HepG2 (cell line): ENCODE results near the gene STYX. TPM values are rescaled to one million over a fixed set of nuclear protein-coding genes. Genes with fewer than 3 reads are reported as not detected.
A peak's percentile ranks its signal among the peaks of the same experiment; 100 is the strongest.

Source experiments
- ATAC-seq: fragments of 200-7000 bp; cut with Tn5 transposase; 3 replicates; pipeline ENCODE4 v1.9.1; 2020; ENCODE audit warnings: mild to moderate bottlenecking, moderate library complexity
- BruUV-seq: library from RNA; stranded (reverse); fragments of 400-500 nt; replicated peaks from 2 replicates; lab custom pipeline; 2021; lab: Mats Ljungman, UMichigan
- CTCF ChIA-PET: fragments of 300-600 bp; formaldehyde crosslinking; extraction: SDS; loops from one replicate; lab custom pipeline; 2021; ENCODE audit warnings: low total read pairs, inconsistent platforms, low intra/inter-chr PET ratio; lab: Yijun Ruan, JAX
- POLR2A ChIA-PET: fragments of 350-600 bp; sonication (Branson Sonifier 250); formaldehyde crosslinking; loops from one replicate; lab custom pipeline; 2020; ENCODE audit warnings: antibody characterized with exemption, inconsistent platforms; lab: Yijun Ruan, JAX
- DNase-seq: peaks from one replicate; pipeline ENCODE4 v3.0.0-alpha.2; 2015; ENCODE audit warnings: low spot score
- FAIRE-seq: peaks from 3 replicates; lab custom pipeline; 2011; peaks lifted over from hg19 to GRCh38; lab: Jason Lieb, UNC
- H2AFZ ChIP-seq: one replicate; pipeline ENCODE4 v1.6.1; 2011; ENCODE audit warnings: low read length, inconsistent platforms
- H3K27ac ChIP-seq: fragments of 300-600 bp; 3 replicates; pipeline ENCODE4 v1.8.0; 2011; ENCODE audit warnings: mixed run types, mild to moderate bottlenecking, mixed read lengths, low read length, inconsistent platforms; ENCODE audit not compliant: insufficient read depth; ENCODE audit errors: extremely low read length
- H3K27me3 ChIP-seq, 2 experiments: fragments of 200-600 bp in 1 of 2; 2 replicates in 1 of 2; 3 replicates in 1 of 2; pipeline versions ENCODE4 v1.6.0 to v1.8.0; 2011; ENCODE audit warnings: low read length in 2 of 2, mild to moderate bottlenecking in 2 of 2, moderate library complexity in 2 of 2, inconsistent platforms in 1 of 2; ENCODE audit not compliant: insufficient read depth in 2 of 2, control insufficient read depth in 1 of 2
- H3K36me3 ChIP-seq, 2 experiments: fragments of 200-600 bp in 1 of 2; replicated peaks in 1 of 2; 2 replicates in 1 of 2; 3 replicates in 1 of 2; pipeline versions ENCODE4 v1.5.1 to v1.8.0; 2011; ENCODE audit warnings: low read length in 2 of 2, inconsistent platforms in 1 of 2; ENCODE audit not compliant: insufficient read depth in 2 of 2, control insufficient read depth in 1 of 2
- H3K4me1 ChIP-seq: 2 replicates; pipeline ENCODE4 v1.5.1; 2012; ENCODE audit warnings: low read length, inconsistent platforms; ENCODE audit not compliant: insufficient read depth
- H3K4me2 ChIP-seq: 2 replicates; pipeline ENCODE4 v1.6.0; 2011; ENCODE audit warnings: low read depth, low read length, inconsistent platforms
- H3K4me3 ChIP-seq, 3 experiments: fragments of 200-600 bp in 1 of 3; sonication (generic), shearing (Covaris generic) in 1 of 3; replicated peaks in 1 of 3; 2 replicates each; pipeline ENCODE4 v1.5.1; 2011 to 2016; ENCODE audit warnings: low read length in 3 of 3, inconsistent platforms in 2 of 3, low read depth in 2 of 3, mild to moderate bottlenecking in 2 of 3, control low read depth in 1 of 3, mixed read lengths in 1 of 3; ENCODE audit not compliant: insufficient read depth in 1 of 3
- H3K79me2 ChIP-seq: one replicate; pipeline ENCODE4 v1.6.1; 2011; ENCODE audit warnings: low read length, inconsistent platforms; ENCODE audit not compliant: insufficient read depth
- H3K9ac ChIP-seq: 2 replicates; pipeline ENCODE4 v1.6.0; 2011; ENCODE audit warnings: mild to moderate bottlenecking, low read depth, low read length, inconsistent platforms; ENCODE audit not compliant: insufficient read depth
- H3K9me3 ChIP-seq: 2 replicates; pipeline ENCODE4 v1.5.1; 2012; ENCODE audit warnings: mild to moderate bottlenecking, low read length
- H4K20me1 ChIP-seq: 2 replicates; pipeline ENCODE4 v1.6.0; 2011; ENCODE audit warnings: inconsistent platforms, mild to moderate bottlenecking, low read length, moderate library complexity; ENCODE audit not compliant: insufficient read depth
- ATF7-NPFF ChIP-seq: sonication (generic); formaldehyde crosslinking; IDR thresholded peaks from 2 replicates; pipeline ENCODE4 v1.8.1; 2023; ENCODE audit warnings: mild to moderate bottlenecking, low read depth, missing genetic modification reagents, moderate library complexity
- SRSF1 ChIP-seq: fragments of 200-400 bp; formaldehyde crosslinking; optimal IDR thresholded peaks from 2 replicates; pipeline ENCODE3; 2017; ENCODE audit warnings: mild to moderate bottlenecking, low read depth, low read length, moderate library complexity
- ZNF367 ChIP-seq: sonication (generic); formaldehyde crosslinking; IDR thresholded peaks from 2 replicates; pipeline ENCODE4 v1.4.0; 2020; ENCODE audit warnings: missing genetic modification reagents, borderline replicate concordance
- ZNF879 ChIP-seq: sonication (generic); formaldehyde crosslinking; IDR thresholded peaks from 2 replicates; pipeline ENCODE4 v1.8.1; 2023; ENCODE audit warnings: missing genetic modification reagents
- ZNF883 ChIP-seq: sonication (generic); formaldehyde crosslinking; IDR thresholded peaks from 2 replicates; pipeline ENCODE4 v1.5.1; 2020; ENCODE audit warnings: mild to moderate bottlenecking, missing genetic modification reagents; ENCODE audit errors: not compliant biosample characterization
- WGBS: methylation state at CpG from one replicate; pipeline ENCODE4 v1.1.6; 2017; ENCODE audit warnings: low lambda C conversion rate; 5-methylcytosine and 5-hydroxymethylcytosine counted together
- in situ Hi-C: cut with HindIII; loops from 2 replicates; pipeline ENCODE4 v1.10.0; 2017; ENCODE audit warnings: low pct_unique_long_range_greater_than_20kb; ENCODE audit not compliant: extremely low pct_ligation_motif_present
- intact Hi-C: fragments of 100-400 bp; cut with micrococcal nuclease; formaldehyde crosslinking; loops from one replicate; pipeline ENCODE4 v1.10.0; 2022; ENCODE audit not compliant: unreplicated experiment
- polyA plus RNA-seq, 8 experiments: library from polyadenylated mRNA; depleted of rRNA in 3 of 8; stranded (reverse) in 7 of 8; unstranded in 1 of 8; fragments of >200 nt; fragmentation: Illumina TruSeq in 4 of 8; extraction: Trizol in 4 of 8; gene quantifications; 2 replicates each; pipeline versions ENCODE4 v1.2.1 to v1.2.3, GENCODE V29; 2011 to 2016; ENCODE audit warnings: low read depth in 4 of 8, missing spikeins in 1 of 8, mixed read lengths in 1 of 8; ENCODE audit not compliant: insufficient read depth in 1 of 8
- total RNA-seq, 5 experiments: library from RNA; depleted of rRNA; stranded (reverse); fragments of >200 nt; fragmentation: Illumina TruSeq; extraction: Trizol; gene quantifications; 2 replicates each; pipeline ENCODE4 v1.2.3, GENCODE V29; 2016; ENCODE audit warnings: low read depth in 1 of 5
- TF ChIP-seq, protein P1 (sequence below): sonication (generic); formaldehyde crosslinking; IDR thresholded peaks from 2 replicates; pipeline ENCODE4 v1.5.0; 2020; ENCODE audit warnings: mild to moderate bottlenecking, missing genetic modification reagents
- TF ChIP-seq, protein P2 (sequence below): sonication (generic); formaldehyde crosslinking; IDR thresholded peaks from 2 replicates; pipeline ENCODE4 v1.4.0; 2020; ENCODE audit warnings: missing genetic modification reagents, borderline replicate concordance
- TF ChIP-seq, protein P3 (sequence below): sonication (generic); formaldehyde crosslinking; IDR thresholded peaks from one replicate; pipeline ENCODE4 v1.5.1; 2020; ENCODE audit warnings: mild to moderate bottlenecking, missing genetic modification reagents; ENCODE audit errors: not compliant biosample characterization

STYX gene
- total and polyA plus RNA-seq, 2 of the 13 experiments (the other 11 are each of a cell fraction or from before 2014, with no cell fraction given) = 6.6 to 10.9 TPM

DNA sequence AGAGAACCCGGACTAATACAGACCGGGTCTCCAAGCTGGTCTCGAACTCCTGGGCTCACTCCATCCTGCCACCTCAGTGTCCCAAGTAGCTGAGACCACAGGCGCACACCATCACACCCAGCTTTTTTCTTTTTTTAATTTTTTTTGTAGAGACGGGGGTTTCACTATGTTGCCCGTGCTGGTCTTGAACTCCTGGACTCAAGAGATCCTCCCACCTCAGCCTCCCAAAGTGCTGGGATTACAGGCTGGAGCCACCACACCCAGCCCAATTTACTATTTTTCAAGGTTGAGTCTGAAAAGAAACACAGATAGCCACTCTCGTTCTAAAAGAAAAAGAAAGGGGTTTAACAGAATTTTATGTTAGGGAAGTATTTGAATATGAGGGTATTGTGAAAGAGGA, 36.4 kb upstream of the STYX start (continued):
- TF ChIP-seq, protein P1, sequence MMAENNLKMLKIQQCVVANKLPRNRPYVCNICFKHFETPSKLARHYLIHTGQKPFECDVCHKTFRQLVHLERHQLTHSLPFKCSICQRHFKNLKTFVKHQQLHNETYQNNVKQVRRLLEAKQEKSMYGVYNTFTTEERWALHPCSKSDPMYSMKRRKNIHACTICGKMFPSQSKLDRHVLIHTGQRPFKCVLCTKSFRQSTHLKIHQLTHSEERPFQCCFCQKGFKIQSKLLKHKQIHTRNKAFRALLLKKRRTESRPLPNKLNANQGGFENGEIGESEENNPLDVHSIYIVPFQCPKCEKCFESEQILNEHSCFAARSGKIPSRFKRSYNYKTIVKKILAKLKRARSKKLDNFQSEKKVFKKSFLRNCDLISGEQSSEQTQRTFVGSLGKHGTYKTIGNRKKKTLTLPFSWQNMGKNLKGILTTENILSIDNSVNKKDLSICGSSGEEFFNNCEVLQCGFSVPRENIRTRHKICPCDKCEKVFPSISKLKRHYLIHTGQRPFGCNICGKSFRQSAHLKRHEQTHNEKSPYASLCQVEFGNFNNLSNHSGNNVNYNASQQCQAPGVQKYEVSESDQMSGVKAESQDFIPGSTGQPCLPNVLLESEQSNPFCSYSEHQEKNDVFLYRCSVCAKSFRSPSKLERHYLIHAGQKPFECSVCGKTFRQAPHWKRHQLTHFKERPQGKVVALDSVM (CRISPR knock-in tag) = peak; percentile 77
- TF ChIP-seq ZNF367 (no peak), ZNF883 (no peak)

DNA sequence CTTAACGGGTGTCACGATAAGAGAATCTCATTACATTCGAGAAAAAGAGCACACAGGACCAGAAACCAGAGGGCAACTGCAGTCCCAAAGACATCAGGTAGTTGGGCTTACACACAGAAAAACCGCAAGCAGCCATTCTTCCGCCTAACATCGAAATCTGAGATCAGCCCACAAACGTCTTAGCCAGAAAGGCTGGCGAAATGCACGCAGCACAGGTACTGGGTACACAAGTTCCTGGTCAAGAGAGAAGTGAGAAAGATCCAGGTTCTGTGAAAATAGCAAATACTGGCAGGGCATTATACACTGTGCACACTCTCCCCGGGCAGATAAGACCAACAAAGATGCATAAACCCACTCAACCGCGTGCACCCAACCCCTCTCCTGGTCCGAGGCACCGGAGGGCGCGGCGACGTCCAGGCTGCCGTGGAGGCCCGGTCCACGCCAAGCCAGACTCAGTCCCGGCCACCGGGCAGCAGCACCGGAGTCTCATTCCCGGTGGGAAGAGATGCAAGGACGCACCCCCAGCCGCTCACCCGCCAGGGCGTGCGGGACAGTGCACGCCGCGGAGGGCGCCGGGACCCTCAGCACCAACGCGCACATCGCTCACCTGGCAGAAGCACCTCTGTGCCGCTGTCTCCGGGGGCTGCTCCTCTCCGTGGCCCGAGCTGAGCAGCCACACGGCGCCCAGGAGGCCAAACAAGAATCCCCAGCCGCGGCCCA, 35.0 kb upstream of the STYX start:
- peak overlapping the region; percentile 75 to 90 (median 86) for H3K4me3 ChIP-seq
- peak; percentile 25 for DNase-seq
- H3K27ac ChIP-seq = peak overlapping the region; percentile 80
- ATAC-seq = peak; percentile 68
- no peak overlapping the region for H2AFZ ChIP-seq
- H3K9me3 ChIP-seq = no peaks in the 10 kb centered on the region
- peaks cover 52% of the 10 kb centered on the region for H3K79me2 ChIP-seq
- H3K36me3 ChIP-seq = no peaks in the 10 kb centered on the region
- H3K4me2 ChIP-seq = peak overlapping the region; percentile 60
- WGBS = 0% methylated on average over 21 of the region's 46 CpGs
- ChIA-PET POLR2A (interaction anchor here (0.9 to 2.9 kb wide), 8 partner anchors 8 to 142 kb away, joined by 3 to 8 read pairs (median 6); partner anchors contain the start of genes GNPNAT1, GPR137C, PSMC6 and STYX), CTCF (no interaction called here)
- no peaks in the 10 kb centered on the region; a peak in 1 of 5 replicates for H3K27me3 ChIP-seq
- H3K4me1 ChIP-seq = peaks cover 77% of the 10 kb centered on the region
- FAIRE-seq = no peak
- H3K9ac ChIP-seq = peak overlapping the region; percentile 82
- BruUV-seq = no TSS peak
- peaks cover 29% of the 10 kb centered on the region for H4K20me1 ChIP-seq
- in situ Hi-C loops (no loop called here), intact Hi-C loops (no loop called here)
- TF ChIP-seq ZNF879 (CRISPR knock-in tag) = no peak; the same call in 1 of the 2 replicates
- peak; percentile 73 for TF ChIP-seq SRSF1
- TF ChIP-seq, protein P2, sequence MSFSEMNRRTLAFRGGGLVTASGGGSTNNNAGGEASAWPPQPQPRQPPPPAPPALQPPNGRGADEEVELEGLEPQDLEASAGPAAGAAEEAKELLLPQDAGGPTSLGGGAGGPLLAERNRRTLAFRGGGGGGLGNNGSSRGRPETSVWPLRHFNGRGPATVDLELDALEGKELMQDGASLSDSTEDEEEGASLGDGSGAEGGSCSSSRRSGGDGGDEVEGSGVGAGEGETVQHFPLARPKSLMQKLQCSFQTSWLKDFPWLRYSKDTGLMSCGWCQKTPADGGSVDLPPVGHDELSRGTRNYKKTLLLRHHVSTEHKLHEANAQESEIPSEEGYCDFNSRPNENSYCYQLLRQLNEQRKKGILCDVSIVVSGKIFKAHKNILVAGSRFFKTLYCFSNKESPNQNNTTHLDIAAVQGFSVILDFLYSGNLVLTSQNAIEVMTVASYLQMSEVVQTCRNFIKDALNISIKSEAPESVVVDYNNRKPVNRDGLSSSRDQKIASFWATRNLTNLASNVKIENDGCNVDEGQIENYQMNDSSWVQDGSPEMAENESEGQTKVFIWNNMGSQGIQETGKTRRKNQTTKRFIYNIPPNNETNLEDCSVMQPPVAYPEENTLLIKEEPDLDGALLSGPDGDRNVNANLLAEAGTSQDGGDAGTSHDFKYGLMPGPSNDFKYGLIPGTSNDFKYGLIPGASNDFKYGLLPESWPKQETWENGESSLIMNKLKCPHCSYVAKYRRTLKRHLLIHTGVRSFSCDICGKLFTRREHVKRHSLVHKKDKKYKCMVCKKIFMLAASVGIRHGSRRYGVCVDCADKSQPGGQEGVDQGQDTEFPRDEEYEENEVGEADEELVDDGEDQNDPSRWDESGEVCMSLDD = no peak
- TF ChIP-seq ATF7-NPFF (CRISPR knock-in tag) = no peak
- TF ChIP-seq, protein P3, sequence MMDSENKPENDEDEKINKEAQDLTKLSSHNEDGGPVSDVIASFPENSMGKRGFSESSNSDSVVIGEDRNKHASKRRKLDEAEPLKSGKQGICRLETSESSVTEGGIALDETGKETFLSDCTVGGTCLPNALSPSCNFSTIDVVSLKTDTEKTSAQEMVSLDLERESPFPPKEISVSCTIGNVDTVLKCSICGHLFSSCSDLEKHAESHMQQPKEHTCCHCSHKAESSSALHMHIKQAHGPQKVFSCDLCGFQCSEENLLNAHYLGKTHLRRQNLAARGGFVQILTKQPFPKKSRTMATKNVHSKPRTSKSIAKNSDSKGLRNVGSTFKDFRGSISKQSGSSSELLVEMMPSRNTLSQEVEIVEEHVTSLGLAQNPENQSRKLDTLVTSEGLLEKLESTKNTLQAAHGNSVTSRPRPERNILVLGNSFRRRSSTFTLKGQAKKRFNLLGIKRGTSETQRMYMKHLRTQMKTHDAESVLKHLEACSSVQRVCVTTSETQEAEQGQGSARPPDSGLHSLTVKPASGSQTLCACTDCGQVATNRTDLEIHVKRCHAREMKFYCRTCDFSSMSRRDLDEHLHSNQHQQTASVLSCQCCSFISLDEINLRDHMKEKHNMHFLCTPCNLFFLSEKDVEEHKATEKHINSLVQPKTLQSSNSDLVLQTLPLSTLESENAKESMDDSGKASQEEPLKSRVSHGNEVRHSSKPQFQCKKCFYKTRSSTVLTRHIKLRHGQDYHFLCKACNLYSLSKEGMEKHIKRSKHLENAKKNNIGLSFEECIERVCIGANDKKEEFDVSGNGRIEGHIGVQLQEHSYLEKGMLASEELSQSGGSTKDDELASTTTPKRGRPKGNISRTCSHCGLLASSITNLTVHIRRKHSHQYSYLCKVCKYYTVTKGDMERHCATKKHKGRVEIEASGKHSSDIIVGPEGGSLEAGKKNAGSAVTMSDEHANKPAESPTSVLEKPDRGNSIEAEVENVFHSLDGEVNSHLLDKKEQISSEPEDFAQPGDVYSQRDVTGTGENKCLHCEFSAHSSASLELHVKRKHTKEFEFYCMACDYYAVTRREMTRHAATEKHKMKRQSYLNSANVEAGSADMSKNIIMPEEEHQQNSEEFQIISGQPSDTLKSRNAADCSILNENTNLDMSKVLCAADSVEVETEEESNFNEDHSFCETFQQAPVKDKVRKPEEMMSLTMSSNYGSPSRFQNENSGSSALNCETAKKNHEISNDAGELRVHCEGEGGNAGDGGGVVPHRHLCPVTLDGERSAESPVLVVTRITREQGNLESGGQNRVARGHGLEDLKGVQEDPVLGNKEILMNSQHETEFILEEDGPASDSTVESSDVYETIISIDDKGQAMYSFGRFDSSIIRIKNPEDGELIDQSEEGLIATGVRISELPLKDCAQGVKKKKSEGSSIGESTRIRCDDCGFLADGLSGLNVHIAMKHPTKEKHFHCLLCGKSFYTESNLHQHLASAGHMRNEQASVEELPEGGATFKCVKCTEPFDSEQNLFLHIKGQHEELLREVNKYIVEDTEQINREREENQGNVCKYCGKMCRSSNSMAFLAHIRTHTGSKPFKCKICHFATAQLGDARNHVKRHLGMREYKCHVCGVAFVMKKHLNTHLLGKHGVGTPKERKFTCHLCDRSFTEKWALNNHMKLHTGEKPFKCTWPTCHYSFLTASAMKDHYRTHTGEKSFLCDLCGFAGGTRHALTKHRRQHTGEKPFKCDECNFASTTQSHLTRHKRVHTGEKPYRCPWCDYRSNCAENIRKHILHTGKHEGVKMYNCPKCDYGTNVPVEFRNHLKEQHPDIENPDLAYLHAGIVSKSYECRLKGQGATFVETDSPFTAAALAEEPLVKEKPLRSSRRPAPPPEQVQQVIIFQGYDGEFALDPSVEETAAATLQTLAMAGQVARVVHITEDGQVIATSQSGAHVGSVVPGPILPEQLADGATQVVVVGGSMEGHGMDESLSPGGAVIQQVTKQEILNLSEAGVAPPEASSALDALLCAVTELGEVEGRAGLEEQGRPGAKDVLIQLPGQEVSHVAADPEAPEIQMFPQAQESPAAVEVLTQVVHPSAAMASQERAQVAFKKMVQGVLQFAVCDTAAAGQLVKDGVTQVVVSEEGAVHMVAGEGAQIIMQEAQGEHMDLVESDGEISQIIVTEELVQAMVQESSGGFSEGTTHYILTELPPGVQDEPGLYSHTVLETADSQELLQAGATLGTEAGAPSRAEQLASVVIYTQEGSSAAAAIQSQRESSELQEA (CRISPR knock-in tag) = peak; percentile 88
